Caco-2 (cell line): ENCODE data around the gene SLAMF1. TPM values are rescaled to one million over a fixed set of nuclear protein-coding genes. Genes with fewer than 3 reads are reported as not detected.

Source experiments
- BruUV-seq: library from RNA; stranded (reverse); fragments of 400-500 nt; replicated peaks from 2 replicates; lab custom pipeline; 2021; lab: Mats Ljungman, UMichigan
- CTCF ChIA-PET: fragments of 300-600 bp; sonication (Branson Sonifier 250); formaldehyde crosslinking; loops from one replicate; lab custom pipeline; 2022; ENCODE audit warnings: antibody characterized with exemption; lab: Charles Lee
- POLR2A ChIA-PET: fragments of 300-600 bp; sonication (Branson Sonifier 250); formaldehyde crosslinking; loops from one replicate; lab custom pipeline; 2022; ENCODE audit warnings: antibody characterized with exemption; lab: Charles Lee
- DNase-seq, 2 experiments: peaks; one replicate each; pipeline versions ENCODE4 v3.0.0 to v3.0.0-alpha.2; 2020 to 2022
- H3K27me3 ChIP-seq: replicated peaks from 2 replicates; pipeline ENCODE4 v1.6.0; 2011; ENCODE audit warnings: low read length; ENCODE audit not compliant: control insufficient read depth, insufficient read depth
- H3K36me3 ChIP-seq: 2 replicates; pipeline ENCODE4 v1.5.1; 2011; ENCODE audit warnings: low read length; ENCODE audit not compliant: control insufficient read depth, insufficient read depth
- H3K4me1 ChIP-seq: fragments of 250-450 bp; sonication (Bioruptor Pico); 2 replicates; pipeline ENCODE4 v1.5.1; 2020; ENCODE audit warnings: mild to moderate bottlenecking
- H3K4me3 ChIP-seq: 2 replicates; pipeline ENCODE4 v1.5.1; 2011; ENCODE audit warnings: low read depth, mild to moderate bottlenecking, control low read depth, low read length
- H3K9me3 ChIP-seq: fragments of 250-450 bp; sonication (Bioruptor Pico); 2 replicates; pipeline ENCODE4 v1.5.1; 2020; ENCODE audit warnings: mild to moderate bottlenecking, moderate library complexity
- H3K27ac Mint-ChIP-seq: one replicate; pipeline ENCODE4 v1.8.0; 2022; ENCODE audit warnings: mixed read lengths; ENCODE audit not compliant: unreplicated experiment
- H3K27me3 Mint-ChIP-seq: one replicate; pipeline ENCODE4 v1.8.0; 2022; ENCODE audit warnings: mixed read lengths; ENCODE audit not compliant: insufficient read depth, unreplicated experiment
- H3K36me3 Mint-ChIP-seq: one replicate; pipeline ENCODE4 v1.8.0; 2022; ENCODE audit warnings: mild to moderate bottlenecking, mixed read lengths; ENCODE audit not compliant: insufficient read depth, unreplicated experiment
- H3K4me1 Mint-ChIP-seq: one replicate; pipeline ENCODE4 v1.8.0; 2022; ENCODE audit warnings: low read depth, mixed read lengths; ENCODE audit not compliant: unreplicated experiment
- H3K4me3 Mint-ChIP-seq: one replicate; pipeline ENCODE4 v1.8.0; 2022; ENCODE audit warnings: mild to moderate bottlenecking, moderate library complexity, mixed read lengths; ENCODE audit not compliant: unreplicated experiment
- H3K9me3 Mint-ChIP-seq: one replicate; pipeline ENCODE4 v1.8.0; 2022; ENCODE audit warnings: mixed read lengths; ENCODE audit not compliant: unreplicated experiment
- CTCF ChIP-seq, 2 experiments: fragments of 200-600 bp in 1 of 2; IDR thresholded peaks; 1 replicate in 1 of 2; 2 replicates in 1 of 2; pipeline versions ENCODE4 v1.5.1 to v1.8.0; 2011 to 2022; ENCODE audit warnings: antibody characterized with exemption in 1 of 2, control low read depth in 1 of 2, inconsistent platforms in 1 of 2, low read depth in 1 of 2, low read length in 1 of 2, mild to moderate bottlenecking in 1 of 2, moderate library complexity in 1 of 2; ENCODE audit not compliant: insufficient read depth in 1 of 2, severe bottlenecking in 1 of 2, unreplicated experiment in 1 of 2
- intact Hi-C: fragments of 100-400 bp; cut with micrococcal nuclease; formaldehyde crosslinking; loops from one replicate; pipeline ENCODE4 v1.10.0; 2022; ENCODE audit not compliant: unreplicated experiment
- total RNA-seq: library from RNA; stranded (reverse); gene quantifications from 2 replicates; pipeline ENCODE4 v1.2.3, GENCODE V29; 2022

The SLAMF1 gene
- total RNA-seq, 1 experiment from 2014 or later, result not detected

- H3K4me3 ChIP-seq, result no peak overlapping the region
- Mint-ChIP-seq H3K9me3 (peaks cover 12% of the 10 kb centered on the region), H3K36me3 (no peaks in the 10 kb centered on the region), H3K27ac (no peak overlapping the region), H3K4me1 (no peaks in the 10 kb centered on the region), H3K27me3 (peaks cover 3% of the 10 kb centered on the region), H3K4me3 (no peak overlapping the region)
- CTCF ChIA-PET, result interaction anchor here (0.9 to 1.8 kb wide), 2 partner anchors 179 to 231 kb away, joined by 3 to 4 read pairs; no protein-coding TSS in a partner anchor
- intact Hi-C loops, result loop anchor here (1.0 kb wide), 4 partner anchors 63 to 179 kb away; no protein-coding TSS in a partner anchor
- POLR2A ChIA-PET, result no interaction called here
- no peaks in the 10 kb centered on the region for H3K27me3 ChIP-seq
- no TSS peak for BruUV-seq
- H3K36me3 ChIP-seq, result no peaks in the 10 kb centered on the region
- H3K4me1 ChIP-seq, result no peaks in the 10 kb centered on the region
- peaks cover 4% of the 10 kb centered on the region; the same call in 1 of the 2 replicates for H3K9me3 ChIP-seq
- TF ChIP-seq CTCF (IDR thresholded peaks at IDR 0.05; ENCODE audit: insufficient read depth in 1 of 2, low read depth in 1 of 2, low read length in 1 of 2, severe bottlenecking in 1 of 2, unreplicated experiment in 1 of 2), result peak; percentile 69 to 71
- DNase-seq, result peak; percentile 57 to 67
Observed at GRCh38 chr1:160607011-160607671, 39.7 kb downstream of the SLAMF1 start.

- ChIA-PET POLR2A (no interaction called here), CTCF (interaction anchor here (0.9 to 1.8 kb wide), 2 partner anchors 178 to 230 kb away, joined by 3 to 4 read pairs; no protein-coding TSS in a partner anchor)
- intact Hi-C loops, result loop anchor here (1.0 kb wide), 4 partner anchors 62 to 178 kb away; no protein-coding TSS in a partner anchor
- peaks cover 6% of the 10 kb centered on the region for H3K9me3 ChIP-seq
- no peaks in the 10 kb centered on the region for H3K27me3 ChIP-seq
- no peak for DNase-seq
- peaks cover 3% of the 10 kb centered on the region for H3K27me3 Mint-ChIP-seq
- H3K36me3 ChIP-seq, result no peaks in the 10 kb centered on the region
- TF ChIP-seq CTCF (IDR thresholded peaks at IDR 0.05; ENCODE audit: insufficient read depth in 1 of 2, low read depth in 1 of 2, low read length in 1 of 2, severe bottlenecking in 1 of 2, unreplicated experiment in 1 of 2), result no peak
- BruUV-seq, result no TSS peak
- no peak overlapping the region for H3K27ac Mint-ChIP-seq
- H3K4me3 ChIP-seq, result no peak overlapping the region
- no peaks in the 10 kb centered on the region for H3K36me3 Mint-ChIP-seq
- no peak overlapping the region for H3K4me3 Mint-ChIP-seq
- no peaks in the 10 kb centered on the region for H3K4me1 Mint-ChIP-seq
- no peaks in the 10 kb centered on the region for H3K4me1 ChIP-seq
- H3K9me3 Mint-ChIP-seq, result peaks cover 14% of the 10 kb centered on the region
Observed at GRCh38 chr1:160606611-160607010, 40.2 kb downstream of the SLAMF1 start.

GRCh38 chr1:160605792-160606479 is 40.9 kb downstream of the SLAMF1 start:
- Histone ChIP-seq H3K36me3 (no peaks in the 10 kb centered on the region), H3K4me1 (no peaks in the 10 kb centered on the region), H3K9me3 (peaks cover 11% of the 10 kb centered on the region), H3K27me3 (no peaks in the 10 kb centered on the region), H3K4me3 (no peak overlapping the region)
- intact Hi-C loops, result no loop called here
- no TSS peak for BruUV-seq
- no peak overlapping the region for H3K4me3 Mint-ChIP-seq
- H3K27me3 Mint-ChIP-seq, result peaks cover 3% of the 10 kb centered on the region
- CTCF ChIA-PET, result no interaction called here
- no peaks in the 10 kb centered on the region for H3K4me1 Mint-ChIP-seq
- POLR2A ChIA-PET, result no interaction called here
- H3K27ac Mint-ChIP-seq, result no peak overlapping the region
- H3K9me3 Mint-ChIP-seq, result peaks cover 21% of the 10 kb centered on the region
- no peaks in the 10 kb centered on the region for H3K36me3 Mint-ChIP-seq
- TF ChIP-seq CTCF (IDR thresholded peaks at IDR 0.05; ENCODE audit: insufficient read depth in 1 of 2, low read depth in 1 of 2, low read length in 1 of 2, severe bottlenecking in 1 of 2, unreplicated experiment in 1 of 2), result no peak
- no peak for DNase-seq
